ENCODE data around the gene BEND3. TPM values are rescaled to one million over a fixed set of nuclear protein-coding genes. Genes with fewer than 3 reads are reported as not detected.

Gene BEND3
- total and polyA plus RNA-seq, 10 of the 15 experiments (the other 5 are each of a cell fraction or from before 2014, with no cell fraction given), result 1.1 to 9.0 (median 3.6) TPM

GRCh38 chr6:107064579-107065065, 50.7 kb downstream of the BEND3 start (continued):
- TF ChIP-seq CEBPZ (IDR thresholded peaks at IDR 0.05; ENCODE audit: low read depth, low read length) (no peak), REST (IDR thresholded peaks at IDR 0.05; ENCODE audit: low read depth, low read length) (no peak), JUNB (IDR thresholded peaks at IDR 0.05) (0 out of 2 replicates have a peak, but pooled peaks have one; percentile 8), NFYA (IDR thresholded peaks at IDR 0.05; ENCODE audit: borderline replicate concordance, low read depth, low read length) (no peak), MXI1 (IDR thresholded peaks at IDR 0.05; ENCODE audit: low read depth, low read length) (no peak), BCL3 (IDR thresholded peaks at IDR 0.05; ENCODE audit: borderline replicate concordance, insufficient read depth, low read depth, low read length, poor library complexity, severe bottlenecking) (no peak), JUND (IDR thresholded peaks at IDR 0.05; ENCODE audit: low read depth, low read length) (no peak), DPF2 (IDR thresholded peaks at IDR 0.05) (no peak), GATAD2B (conservative IDR thresholded peaks at IDR 0.05; ENCODE audit: low read depth) (no peak), CBX3 (IDR thresholded peaks at IDR 0.05; ENCODE audit: borderline replicate concordance, low read depth) (no peak), SREBF2 (IDR thresholded peaks at IDR 0.05; ENCODE audit: low read length) (no peak), POU2F2 (IDR thresholded peaks at IDR 0.05; ENCODE audit: borderline replicate concordance, low read depth, low read length) (no peak), MEF2B (IDR thresholded peaks at IDR 0.05; ENCODE audit: partially characterized antibody, poor library complexity, severe bottlenecking) (no peak), NR2F1 (conservative IDR thresholded peaks at IDR 0.05) (peak; percentile 71), PRDM15 (CRISPR knock-in tag; IDR thresholded peaks at IDR 0.05) (no peak), FOXK2 (IDR thresholded peaks at IDR 0.05) (no peak), SUPT20H (IDR thresholded peaks at IDR 0.05; ENCODE audit: borderline replicate concordance, control insufficient read depth, low read depth, low read length) (no peak)

All from GM12878 (cell line).